Neural cell (in vitro differentiated cells): ENCODE measurements around the gene AFF2. TPM values are rescaled to one million over a fixed set of nuclear protein-coding genes. Genes with fewer than 3 reads are reported as not detected.

Source experiments
- H2AFZ ChIP-seq: fragments of 200-600, 300-800 bp; sonication (generic), shearing (Covaris generic); 2 replicates; pipeline ENCODE4 v1.6.0; 2014; ENCODE audit warnings: low read depth, mild to moderate bottlenecking, antibody characterized with exemption, low read length, moderate library complexity
- H3F3A ChIP-seq: fragments of 200-600 bp; shearing (Covaris generic); 2 replicates; pipeline ENCODE4 v1.6.1; 2016; ENCODE audit warnings: mild to moderate bottlenecking, moderate library complexity, mixed read lengths, antibody characterized with exemption, low read length; ENCODE audit not compliant: insufficient read depth, poor library complexity, severe bottlenecking
- H3K27ac ChIP-seq: fragments of 200-600, 300-800 bp; sonication (generic), shearing (Covaris generic); 2 replicates; pipeline ENCODE4 v1.5.1; 2014; ENCODE audit warnings: mild to moderate bottlenecking, low read length, moderate library complexity
- H3K27me3 ChIP-seq: fragments of 300-800, 200-600 bp; sonication (generic), shearing (Covaris generic); 2 replicates; pipeline ENCODE4 v1.6.0; 2014; ENCODE audit warnings: mild to moderate bottlenecking, low read depth, low read length, moderate library complexity; ENCODE audit not compliant: insufficient read depth
- H3K36me3 ChIP-seq: fragments of 300-800, 200-600 bp; sonication (generic), shearing (Covaris generic); 2 replicates; pipeline ENCODE4 v1.5.1; 2014; ENCODE audit warnings: mild to moderate bottlenecking, antibody characterized with exemption, low read length, moderate library complexity; ENCODE audit not compliant: insufficient read depth
- H3K4me2 ChIP-seq: fragments of 300-800, 200-600 bp; sonication (generic), shearing (Covaris generic); 2 replicates; pipeline ENCODE4 v1.6.0; 2014; ENCODE audit warnings: mild to moderate bottlenecking, low read length
- H3K4me3 ChIP-seq: fragments of 300-800, 200-600 bp; sonication (generic), shearing (Covaris generic); 2 replicates; pipeline ENCODE4 v1.5.1; 2014; ENCODE audit warnings: mild to moderate bottlenecking, low read length, moderate library complexity
- H3K79me2 ChIP-seq: fragments of 200-600 bp; shearing (Covaris generic); replicated peaks from 2 replicates; pipeline ENCODE4 v1.6.0; 2014; ENCODE audit warnings: mild to moderate bottlenecking, low read length, moderate library complexity; ENCODE audit not compliant: insufficient read depth
- H3K9ac ChIP-seq: fragments of 300-800, 200-600 bp; sonication (generic), shearing (Covaris generic); 2 replicates; pipeline ENCODE4 v1.6.1; 2016; ENCODE audit warnings: mild to moderate bottlenecking, low read length, mixed read lengths
- H3K9me2 ChIP-seq: fragments of 200-600 bp; shearing (Covaris generic); 2 replicates; pipeline ENCODE4 v1.6.1; 2016; ENCODE audit warnings: mild to moderate bottlenecking, low read length, mixed read lengths; ENCODE audit not compliant: insufficient read depth
- H3K9me3 ChIP-seq: fragments of 200-600, 300-800 bp; sonication (generic), shearing (Covaris generic); 2 replicates; pipeline ENCODE4 v1.6.1; 2016; ENCODE audit warnings: mild to moderate bottlenecking, mixed run types, low read length, moderate library complexity, mixed read lengths
- H4K20me1 ChIP-seq: fragments of 200-600 bp; shearing (Covaris generic); 2 replicates; pipeline ENCODE4 v1.6.1; 2016; ENCODE audit warnings: mild to moderate bottlenecking, mixed run types; ENCODE audit not compliant: insufficient read depth
- CTCF ChIP-seq: fragments of 450-650 bp; IDR thresholded peaks from 2 replicates; pipeline ENCODE4 v1.5.1; 2014; ENCODE audit warnings: antibody characterized with exemption, mild to moderate bottlenecking, moderate library complexity; ENCODE audit not compliant: poor library complexity, severe bottlenecking
- EP300 ChIP-seq: fragments of 450-650 bp; conservative IDR thresholded peaks from 2 replicates; pipeline ENCODE4 v1.6.1; 2014; ENCODE audit warnings: antibody characterized with exemption, mild to moderate bottlenecking, moderate library complexity; ENCODE audit not compliant: poor library complexity, severe bottlenecking
- EZH2 ChIP-seq: fragments of 200-600, 300-800 bp; shearing (Covaris generic), sonication (generic); IDR thresholded peaks from 2 replicates; pipeline ENCODE4 v1.6.1; 2014; ENCODE audit warnings: antibody characterized with exemption, low read length, borderline replicate concordance, mild to moderate bottlenecking; ENCODE audit not compliant: insufficient read depth, poor library complexity, severe bottlenecking
- MXI1 ChIP-seq: fragments of 450-650 bp; conservative IDR thresholded peaks from 2 replicates; pipeline ENCODE4 v1.6.1; 2014; ENCODE audit warnings: antibody characterized with exemption, mild to moderate bottlenecking; ENCODE audit not compliant: poor library complexity, severe bottlenecking
- POLR2AphosphoS5 ChIP-seq: IDR thresholded peaks from 2 replicates; pipeline ENCODE4 v1.6.1; 2012
- RAD21 ChIP-seq: fragments of 450-650 bp; conservative IDR thresholded peaks from 2 replicates; pipeline ENCODE4 v1.6.1; 2014; ENCODE audit warnings: antibody characterized with exemption, mild to moderate bottlenecking, moderate library complexity
- REST ChIP-seq: IDR thresholded peaks from 2 replicates; pipeline ENCODE4 v1.6.1; 2012; ENCODE audit warnings: borderline replicate concordance
- SMC3 ChIP-seq: fragments of 450-650 bp; conservative IDR thresholded peaks from 2 replicates; pipeline ENCODE4 v1.6.1; 2014; ENCODE audit warnings: antibody characterized with exemption, mild to moderate bottlenecking, moderate library complexity; ENCODE audit not compliant: poor library complexity
- TAF1 ChIP-seq: IDR thresholded peaks from 2 replicates; pipeline ENCODE4 v1.6.1; 2012; ENCODE audit warnings: low read depth
- polyA plus RNA-seq: library from polyadenylated mRNA; depleted of rRNA; stranded (reverse); fragments of >200 nt; gene quantifications from 2 replicates; pipeline ENCODE4 v1.2.3, GENCODE V29; 2014

Gene AFF2
- polyA plus RNA-seq, 1 donor from 2014 or later, result 10.5 TPM

GRCh38 chrX:148926371-148926770 is 426.0 kb downstream of the AFF2 start:
- Histone ChIP-seq H2AFZ (no peak overlapping the region), H3K27me3 (no peaks in the 10 kb centered on the region), H4K20me1 (no peaks in the 10 kb centered on the region), H3K36me3 (no peaks in the 10 kb centered on the region), H3K4me3 (no peak overlapping the region), H3F3A (no peaks in the 10 kb centered on the region), H3K9me3 (no peaks in the 10 kb centered on the region), H3K79me2 (no peaks in the 10 kb centered on the region), H3K9me2 (no peaks in the 10 kb centered on the region), H3K27ac (no peak overlapping the region), H3K9ac (no peak overlapping the region), H3K4me2 (no peak overlapping the region)
- TF ChIP-seq MXI1 (no peak), SMC3 (no peak), EP300 (no peak), TAF1 (no peak)

- Histone ChIP-seq H3F3A (no peaks in the 10 kb centered on the region), H2AFZ (no peak overlapping the region), H3K79me2 (no peaks in the 10 kb centered on the region), H3K36me3 (no peaks in the 10 kb centered on the region), H3K9ac (no peak overlapping the region), H3K4me2 (no peak overlapping the region), H3K27me3 (no peaks in the 10 kb centered on the region), H3K9me2 (no peaks in the 10 kb centered on the region), H3K27ac (no peak overlapping the region), H3K9me3 (no peaks in the 10 kb centered on the region), H4K20me1 (no peaks in the 10 kb centered on the region), H3K4me3 (no peak overlapping the region)
- no peak for TF ChIP-seq RAD21
- TF ChIP-seq TAF1, result no peak
- no peak for TF ChIP-seq MXI1
- no peak for TF ChIP-seq SMC3
Observed at GRCh38 chrX:148928811-148929210, 428.4 kb downstream of the AFF2 start.

GRCh38 chrX:148929686-148930085 is 429.3 kb downstream of the AFF2 start:
- Histone ChIP-seq H3K27me3 (no peaks in the 10 kb centered on the region), H3K79me2 (no peaks in the 10 kb centered on the region), H3K36me3 (no peaks in the 10 kb centered on the region), H3K9me2 (no peaks in the 10 kb centered on the region), H3F3A (no peaks in the 10 kb centered on the region), H3K9me3 (no peaks in the 10 kb centered on the region), H3K27ac (no peak overlapping the region), H4K20me1 (no peaks in the 10 kb centered on the region), H3K4me3 (no peak overlapping the region), H3K9ac (no peak overlapping the region), H2AFZ (no peak overlapping the region), H3K4me2 (no peak overlapping the region)
- TF ChIP-seq SMC3 (no peak), TAF1 (no peak), POLR2AphosphoS5 (no peak), CTCF (no peak), EP300 (no peak), EZH2 (no peak), REST (no peak), RAD21 (no peak), MXI1 (no peak)
